Measurements from ENCODE around the gene IL13RA1.
"Not testable (repeated sequence)": the region's sequence is repeated elsewhere in the genome, so short reads cannot be mapped to it uniquely, and the experiment has no call there.

IL13RA1 gene

GRCh38 chrX:118715917-118716316 is 11.5 kb upstream of the IL13RA1 start:
- H3K36me3 ChIP-seq (ENCODE audit: control insufficient read depth, insufficient read depth, low read length); H3K4me1 ChIP-seq (ENCODE audit: control insufficient read depth, insufficient read depth, low read length); H3K9me3 ChIP-seq (ENCODE audit: control insufficient read depth, insufficient read depth, low read length); H3K4me3 ChIP-seq (ENCODE audit: low read depth, low read length); H3K9ac ChIP-seq (ENCODE audit: low read depth, low read length); H3K27me3 ChIP-seq (ENCODE audit: control insufficient read depth, insufficient read depth, low read length): not testable (repeated sequence)

GRCh38 chrX:118716833-118717232 is 10.6 kb upstream of the IL13RA1 start:
- not testable (repeated sequence) for H3K27me3 ChIP-seq (ENCODE audit: control insufficient read depth, insufficient read depth, low read length); H3K9me3 ChIP-seq (ENCODE audit: control insufficient read depth, insufficient read depth, low read length); H3K4me3 ChIP-seq (ENCODE audit: low read depth, low read length); H3K9ac ChIP-seq (ENCODE audit: low read depth, low read length); H3K36me3 ChIP-seq (ENCODE audit: control insufficient read depth, insufficient read depth, low read length); H3K4me1 ChIP-seq (ENCODE audit: control insufficient read depth, insufficient read depth, low read length)

GRCh38 chrX:118717678-118718391 is 9.6 kb upstream of the IL13RA1 start:
- Histone ChIP-seq H3K4me1 (ENCODE audit: control insufficient read depth, insufficient read depth, low read length) (peaks cover 2% of the 10 kb centered on the region), H3K4me3 (ENCODE audit: low read depth, low read length) (no peak overlapping the region), H3K27me3 (ENCODE audit: control insufficient read depth, insufficient read depth, low read length) (no peaks in the 10 kb centered on the region), H3K9me3 (ENCODE audit: control insufficient read depth, insufficient read depth, low read length) (no peaks in the 10 kb centered on the region), H3K36me3 (ENCODE audit: control insufficient read depth, insufficient read depth, low read length) (no peaks in the 10 kb centered on the region), H3K9ac (ENCODE audit: low read depth, low read length) (no peak overlapping the region)

- no peaks in the 10 kb centered on the region for H3K36me3 ChIP-seq (ENCODE audit: control insufficient read depth, insufficient read depth, low read length)
- no peak overlapping the region for H3K9ac ChIP-seq (ENCODE audit: low read depth, low read length)
- H3K4me1 ChIP-seq (ENCODE audit: control insufficient read depth, insufficient read depth, low read length), result peaks cover 2% of the 10 kb centered on the region
- peaks cover 3% of the 10 kb centered on the region for H3K27me3 ChIP-seq (ENCODE audit: control insufficient read depth, insufficient read depth, low read length)
- H3K9me3 ChIP-seq (ENCODE audit: control insufficient read depth, insufficient read depth, low read length), result no peaks in the 10 kb centered on the region
- no peak overlapping the region for H3K4me3 ChIP-seq (ENCODE audit: low read depth, low read length)
These were observed 8.7 kb upstream of the IL13RA1 start for GRCh38 chrX:118718737-118719136.

GRCh38 chrX:118720058-118720707 is 7.2 kb upstream of the IL13RA1 start:
- Histone ChIP-seq H3K27me3 (ENCODE audit: control insufficient read depth, insufficient read depth, low read length) (peaks cover 3% of the 10 kb centered on the region), H3K9me3 (ENCODE audit: control insufficient read depth, insufficient read depth, low read length) (no peaks in the 10 kb centered on the region), H3K4me1 (ENCODE audit: control insufficient read depth, insufficient read depth, low read length) (peaks cover 2% of the 10 kb centered on the region), H3K4me3 (ENCODE audit: low read depth, low read length) (no peak overlapping the region), H3K9ac (ENCODE audit: low read depth, low read length) (no peak overlapping the region), H3K36me3 (ENCODE audit: control insufficient read depth, insufficient read depth, low read length) (no peaks in the 10 kb centered on the region)

GRCh38 chrX:118723376-118723775 is 4.0 kb upstream of the IL13RA1 start:
- Histone ChIP-seq H3K9me3 (ENCODE audit: control insufficient read depth, insufficient read depth, low read length) (no peaks in the 10 kb centered on the region), H3K4me3 (ENCODE audit: low read depth, low read length) (no peak overlapping the region), H3K36me3 (ENCODE audit: control insufficient read depth, insufficient read depth, low read length) (no peaks in the 10 kb centered on the region), H3K4me1 (ENCODE audit: control insufficient read depth, insufficient read depth, low read length) (peaks cover 2% of the 10 kb centered on the region), H3K9ac (ENCODE audit: low read depth, low read length) (no peak overlapping the region), H3K27me3 (ENCODE audit: control insufficient read depth, insufficient read depth, low read length) (peaks cover 7% of the 10 kb centered on the region)

GRCh38 chrX:118724365-118724764 is 3.0 kb upstream of the IL13RA1 start:
- Histone ChIP-seq H3K9me3 (ENCODE audit: control insufficient read depth, insufficient read depth, low read length) (no peaks in the 10 kb centered on the region), H3K27me3 (ENCODE audit: control insufficient read depth, insufficient read depth, low read length) (peaks cover 17% of the 10 kb centered on the region), H3K4me1 (ENCODE audit: control insufficient read depth, insufficient read depth, low read length) (peaks cover 2% of the 10 kb centered on the region), H3K36me3 (ENCODE audit: control insufficient read depth, insufficient read depth, low read length) (no peaks in the 10 kb centered on the region), H3K9ac (ENCODE audit: low read depth, low read length) (no peak overlapping the region), H3K4me3 (ENCODE audit: low read depth, low read length) (no peak overlapping the region)

- H3K4me1 ChIP-seq (ENCODE audit: control insufficient read depth, insufficient read depth, low read length), result peaks cover 2% of the 10 kb centered on the region
- no peaks in the 10 kb centered on the region for H3K9me3 ChIP-seq (ENCODE audit: control insufficient read depth, insufficient read depth, low read length)
- H3K27me3 ChIP-seq (ENCODE audit: control insufficient read depth, insufficient read depth, low read length), result peaks cover 21% of the 10 kb centered on the region
- H3K4me3 ChIP-seq (ENCODE audit: low read depth, low read length), result no peak overlapping the region
- no peaks in the 10 kb centered on the region for H3K36me3 ChIP-seq (ENCODE audit: control insufficient read depth, insufficient read depth, low read length)
- H3K9ac ChIP-seq (ENCODE audit: low read depth, low read length), result no peak overlapping the region
These were observed 2.6 kb upstream of the IL13RA1 start for GRCh38 chrX:118724775-118725174.

- H3K9me3 ChIP-seq (ENCODE audit: control insufficient read depth, insufficient read depth, low read length), result no peaks in the 10 kb centered on the region
- no peak overlapping the region for H3K9ac ChIP-seq (ENCODE audit: low read depth, low read length)
- no peaks in the 10 kb centered on the region for H3K36me3 ChIP-seq (ENCODE audit: control insufficient read depth, insufficient read depth, low read length)
- no peaks in the 10 kb centered on the region for H3K4me1 ChIP-seq (ENCODE audit: control insufficient read depth, insufficient read depth, low read length)
- H3K4me3 ChIP-seq (ENCODE audit: low read depth, low read length), result no peak overlapping the region
- peaks cover 22% of the 10 kb centered on the region for H3K27me3 ChIP-seq (ENCODE audit: control insufficient read depth, insufficient read depth, low read length)
These were observed 1.0 kb upstream of the IL13RA1 start for GRCh38 chrX:118726396-118726795.

- H3K4me3 ChIP-seq (ENCODE audit: low read depth, low read length), result peak overlapping the region; percentile 41
- H3K9ac ChIP-seq (ENCODE audit: low read depth, low read length), result no peak overlapping the region
- no peaks in the 10 kb centered on the region for H3K4me1 ChIP-seq (ENCODE audit: control insufficient read depth, insufficient read depth, low read length)
- peaks cover 22% of the 10 kb centered on the region for H3K27me3 ChIP-seq (ENCODE audit: control insufficient read depth, insufficient read depth, low read length)
- H3K36me3 ChIP-seq (ENCODE audit: control insufficient read depth, insufficient read depth, low read length), result no peaks in the 10 kb centered on the region
- H3K9me3 ChIP-seq (ENCODE audit: control insufficient read depth, insufficient read depth, low read length), result no peaks in the 10 kb centered on the region
These were observed 407 bp downstream of the IL13RA1 start for GRCh38 chrX:118727686-118728339.

GRCh38 chrX:118729042-118729652 is 1.7 kb downstream of the IL13RA1 start:
- H3K9ac ChIP-seq (ENCODE audit: low read depth, low read length), result no peak overlapping the region
- H3K27me3 ChIP-seq (ENCODE audit: control insufficient read depth, insufficient read depth, low read length), result peaks cover 19% of the 10 kb centered on the region
- no peak overlapping the region for H3K4me3 ChIP-seq (ENCODE audit: low read depth, low read length)
- no peaks in the 10 kb centered on the region for H3K36me3 ChIP-seq (ENCODE audit: control insufficient read depth, insufficient read depth, low read length)
- H3K9me3 ChIP-seq (ENCODE audit: control insufficient read depth, insufficient read depth, low read length), result no peaks in the 10 kb centered on the region
- no peaks in the 10 kb centered on the region for H3K4me1 ChIP-seq (ENCODE audit: control insufficient read depth, insufficient read depth, low read length)

All from iPS-15b (cell line).